Measurements from ENCODE around the gene DGLUCY.
A peak's percentile ranks its signal among the peaks of the same experiment; 100 is the strongest.
"Not testable (repeated sequence)": the region's sequence is repeated elsewhere in the genome, so short reads cannot be mapped to it uniquely, and the experiment has no call there.

Gene DGLUCY

GRCh38 chr14:91219517-91220389, 105.9 kb downstream of the DGLUCY start:
- no peak for DNase-seq

- no peak for DNase-seq
Observed at GRCh38 chr14:91220581-91221000, 106.7 kb downstream of the DGLUCY start.

GRCh38 chr14:91221270-91221669, 107.4 kb downstream of the DGLUCY start:
- no peak for DNase-seq

- no peak for DNase-seq
Observed at GRCh38 chr14:91223028-91223783, 109.3 kb downstream of the DGLUCY start.

GRCh38 chr14:91225025-91225424, 111.2 kb downstream of the DGLUCY start:
- DNase-seq = no peak

- not testable (repeated sequence) for DNase-seq
Observed at GRCh38 chr14:91226360-91226759, 112.5 kb downstream of the DGLUCY start.

- DNase-seq = no peak
Observed at GRCh38 chr14:91227183-91227628, 113.3 kb downstream of the DGLUCY start.

- peak; percentile 22 for DNase-seq
Observed at GRCh38 chr14:91228112-91229004, 114.5 kb downstream of the DGLUCY start.

GRCh38 chr14:91229005-91229382, 115.1 kb downstream of the DGLUCY start:
- no peak for DNase-seq

GRCh38 chr14:91229743-91230200, 115.9 kb downstream of the DGLUCY start:
- DNase-seq = no peak

GRCh38 chr14:91230397-91231035, 116.6 kb downstream of the DGLUCY start:
- DNase-seq = no peak

GRCh38 chr14:91231446-91231845, 117.6 kb downstream of the DGLUCY start:
- DNase-seq = no peak

- DNase-seq = no peak
Observed at GRCh38 chr14:91232052-91232451, 118.2 kb downstream of the DGLUCY start.

- no peak for DNase-seq
Observed at GRCh38 chr14:91232603-91233002, 118.7 kb downstream of the DGLUCY start.

- no peak for DNase-seq
Observed at GRCh38 chr14:91233936-91234790, 120.3 kb downstream of the DGLUCY start.

- DNase-seq = no peak
Observed at GRCh38 chr14:91234791-91235114, 120.9 kb downstream of the DGLUCY start.

- no peak for DNase-seq
Observed at GRCh38 chr14:91235841-91236240, 122.0 kb downstream of the DGLUCY start.

GRCh38 chr14:91237219-91237618, 123.3 kb downstream of the DGLUCY start:
- no peak for DNase-seq

- no peak for DNase-seq
Observed at GRCh38 chr14:91238085-91238484, 124.2 kb downstream of the DGLUCY start.

- DNase-seq = no peak
Observed at GRCh38 chr14:91238661-91239060, 124.8 kb downstream of the DGLUCY start.

- DNase-seq = no peak
Observed at GRCh38 chr14:91241863-91242262, 128.0 kb downstream of the DGLUCY start.

Measured in retina (tissue), 1 donor.